Measurements from ENCODE around the gene NPTX1.

DNA sequence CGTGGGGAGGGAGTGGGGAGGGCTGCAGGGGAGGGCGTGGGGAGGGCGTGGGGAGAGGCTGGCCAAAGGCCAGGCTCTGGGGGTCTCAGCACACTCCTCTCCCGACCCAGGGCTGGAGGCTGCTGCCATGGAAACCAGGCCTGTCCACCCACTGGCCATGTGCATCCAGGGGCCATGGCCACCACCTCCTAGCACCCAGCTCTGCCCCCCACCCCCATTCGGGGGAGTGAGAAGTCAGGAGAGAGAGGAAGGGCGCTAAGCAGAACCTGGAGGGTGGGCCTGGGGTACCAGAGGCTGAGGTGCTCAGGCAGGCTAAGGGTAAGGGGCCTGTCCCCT, 31.8 kb downstream of the NPTX1 start:
- no peak for TF ChIP-seq EZH2phosphoT487 (IDR thresholded peaks at IDR 0.05; ENCODE audit: unreplicated experiment)
- TF ChIP-seq, protein P1, sequence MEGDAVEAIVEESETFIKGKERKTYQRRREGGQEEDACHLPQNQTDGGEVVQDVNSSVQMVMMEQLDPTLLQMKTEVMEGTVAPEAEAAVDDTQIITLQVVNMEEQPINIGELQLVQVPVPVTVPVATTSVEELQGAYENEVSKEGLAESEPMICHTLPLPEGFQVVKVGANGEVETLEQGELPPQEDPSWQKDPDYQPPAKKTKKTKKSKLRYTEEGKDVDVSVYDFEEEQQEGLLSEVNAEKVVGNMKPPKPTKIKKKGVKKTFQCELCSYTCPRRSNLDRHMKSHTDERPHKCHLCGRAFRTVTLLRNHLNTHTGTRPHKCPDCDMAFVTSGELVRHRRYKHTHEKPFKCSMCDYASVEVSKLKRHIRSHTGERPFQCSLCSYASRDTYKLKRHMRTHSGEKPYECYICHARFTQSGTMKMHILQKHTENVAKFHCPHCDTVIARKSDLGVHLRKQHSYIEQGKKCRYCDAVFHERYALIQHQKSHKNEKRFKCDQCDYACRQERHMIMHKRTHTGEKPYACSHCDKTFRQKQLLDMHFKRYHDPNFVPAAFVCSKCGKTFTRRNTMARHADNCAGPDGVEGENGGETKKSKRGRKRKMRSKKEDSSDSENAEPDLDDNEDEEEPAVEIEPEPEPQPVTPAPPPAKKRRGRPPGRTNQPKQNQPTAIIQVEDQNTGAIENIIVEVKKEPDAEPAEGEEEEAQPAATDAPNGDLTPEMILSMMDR (conservative IDR thresholded peaks at IDR 0.05; ENCODE audit: low read depth in 2 of 2): no peak
- TF ChIP-seq POLR2AphosphoS5 (IDR thresholded peaks at IDR 0.05; ENCODE audit: low read depth): no peak
- no peak for TF ChIP-seq EZH2 (IDR thresholded peaks at IDR 0.05; ENCODE audit: low read depth, unreplicated experiment)
- TF ChIP-seq, protein P2, sequence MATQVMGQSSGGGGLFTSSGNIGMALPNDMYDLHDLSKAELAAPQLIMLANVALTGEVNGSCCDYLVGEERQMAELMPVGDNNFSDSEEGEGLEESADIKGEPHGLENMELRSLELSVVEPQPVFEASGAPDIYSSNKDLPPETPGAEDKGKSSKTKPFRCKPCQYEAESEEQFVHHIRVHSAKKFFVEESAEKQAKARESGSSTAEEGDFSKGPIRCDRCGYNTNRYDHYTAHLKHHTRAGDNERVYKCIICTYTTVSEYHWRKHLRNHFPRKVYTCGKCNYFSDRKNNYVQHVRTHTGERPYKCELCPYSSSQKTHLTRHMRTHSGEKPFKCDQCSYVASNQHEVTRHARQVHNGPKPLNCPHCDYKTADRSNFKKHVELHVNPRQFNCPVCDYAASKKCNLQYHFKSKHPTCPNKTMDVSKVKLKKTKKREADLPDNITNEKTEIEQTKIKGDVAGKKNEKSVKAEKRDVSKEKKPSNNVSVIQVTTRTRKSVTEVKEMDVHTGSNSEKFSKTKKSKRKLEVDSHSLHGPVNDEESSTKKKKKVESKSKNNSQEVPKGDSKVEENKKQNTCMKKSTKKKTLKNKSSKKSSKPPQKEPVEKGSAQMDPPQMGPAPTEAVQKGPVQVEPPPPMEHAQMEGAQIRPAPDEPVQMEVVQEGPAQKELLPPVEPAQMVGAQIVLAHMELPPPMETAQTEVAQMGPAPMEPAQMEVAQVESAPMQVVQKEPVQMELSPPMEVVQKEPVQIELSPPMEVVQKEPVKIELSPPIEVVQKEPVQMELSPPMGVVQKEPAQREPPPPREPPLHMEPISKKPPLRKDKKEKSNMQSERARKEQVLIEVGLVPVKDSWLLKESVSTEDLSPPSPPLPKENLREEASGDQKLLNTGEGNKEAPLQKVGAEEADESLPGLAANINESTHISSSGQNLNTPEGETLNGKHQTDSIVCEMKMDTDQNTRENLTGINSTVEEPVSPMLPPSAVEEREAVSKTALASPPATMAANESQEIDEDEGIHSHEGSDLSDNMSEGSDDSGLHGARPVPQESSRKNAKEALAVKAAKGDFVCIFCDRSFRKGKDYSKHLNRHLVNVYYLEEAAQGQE (IDR thresholded peaks at IDR 0.05; ENCODE audit: unreplicated experiment): no peak
